ENCODE measurements around the gene CAST.
"Not testable (repeated sequence)": the region's sequence is repeated elsewhere in the genome, so short reads cannot be mapped to it uniquely, and the experiment has no call there.

Gene CAST

GRCh38 chr5:96616801-96617200 lies 45.4 kb upstream of the CAST start:
- Histone ChIP-seq H3K36me3 (ENCODE audit: control insufficient read depth, low read length) (no peaks in the 10 kb centered on the region), H3K4me3 (ENCODE audit: low read length) (no peak overlapping the region), H3K4me2 (ENCODE audit: low read length) (no peak overlapping the region), H3K4me1 (ENCODE audit: control insufficient read depth, low read length) (peaks cover 3% of the 10 kb centered on the region; the same call in 1 of the 2 replicates), H3K27ac (ENCODE audit: low read depth, low read length) (no peak overlapping the region), H4K20me1 (ENCODE audit: control insufficient read depth, insufficient read depth, low read depth, low read length) (no peaks in the 10 kb centered on the region), H3K79me2 (ENCODE audit: control insufficient read depth, low read length) (no peaks in the 10 kb centered on the region), H3K27me3 (ENCODE audit: control insufficient read depth, low read length) (peaks cover 18% of the 10 kb centered on the region), H3K9me3 (ENCODE audit: control insufficient read depth, insufficient read depth, low read length) (no peaks in the 10 kb centered on the region), H3K9me2 (replicated peaks; ENCODE audit: control insufficient read depth, low read length) (no peaks in the 10 kb centered on the region), H3F3A (ENCODE audit: control insufficient read depth, insufficient read depth) (no peaks in the 10 kb centered on the region)
- TF ChIP-seq CTCF (IDR thresholded peaks at IDR 0.05; ENCODE audit: low read depth, low read length, poor library complexity, severe bottlenecking) (no peak), EZH2phosphoT487 (IDR thresholded peaks at IDR 0.05; ENCODE audit: borderline replicate concordance, low read length) (no peak)

- not testable (repeated sequence) for H3K36me3 ChIP-seq (ENCODE audit: control insufficient read depth, low read length); H3F3A ChIP-seq (ENCODE audit: control insufficient read depth, insufficient read depth); H3K79me2 ChIP-seq (ENCODE audit: control insufficient read depth, low read length); H3K4me1 ChIP-seq (ENCODE audit: control insufficient read depth, low read length); H3K27me3 ChIP-seq (ENCODE audit: control insufficient read depth, low read length); H3K27ac ChIP-seq (ENCODE audit: low read depth, low read length); H3K4me2 ChIP-seq (ENCODE audit: low read length); H3K4me3 ChIP-seq (ENCODE audit: low read length); H3K9me2 ChIP-seq (replicated peaks; ENCODE audit: control insufficient read depth, low read length); H3K9me3 ChIP-seq (ENCODE audit: control insufficient read depth, insufficient read depth, low read length); H4K20me1 ChIP-seq (ENCODE audit: control insufficient read depth, insufficient read depth, low read depth, low read length)
These were observed 43.7 kb upstream of the CAST start for GRCh38 chr5:96618311-96619016.

- no peak for TF ChIP-seq EZH2phosphoT487 (IDR thresholded peaks at IDR 0.05; ENCODE audit: borderline replicate concordance, low read length)
- TF ChIP-seq CTCF (IDR thresholded peaks at IDR 0.05; ENCODE audit: low read depth, low read length, poor library complexity, severe bottlenecking): no peak
- Histone ChIP-seq H3F3A (ENCODE audit: control insufficient read depth, insufficient read depth) (no peaks in the 10 kb centered on the region), H3K27ac (ENCODE audit: low read depth, low read length) (no peak overlapping the region), H3K4me1 (ENCODE audit: control insufficient read depth, low read length) (no peaks in the 10 kb centered on the region), H3K27me3 (ENCODE audit: control insufficient read depth, low read length) (peaks cover 3% of the 10 kb centered on the region; the same call in 1 of the 2 replicates), H3K4me3 (ENCODE audit: low read length) (no peak overlapping the region), H3K79me2 (ENCODE audit: control insufficient read depth, low read length) (no peaks in the 10 kb centered on the region), H4K20me1 (ENCODE audit: control insufficient read depth, insufficient read depth, low read depth, low read length) (no peaks in the 10 kb centered on the region), H3K9me3 (ENCODE audit: control insufficient read depth, insufficient read depth, low read length) (no peaks in the 10 kb centered on the region), H3K9me2 (replicated peaks; ENCODE audit: control insufficient read depth, low read length) (no peaks in the 10 kb centered on the region), H3K4me2 (ENCODE audit: low read length) (no peak overlapping the region), H3K36me3 (ENCODE audit: control insufficient read depth, low read length) (no peaks in the 10 kb centered on the region)
These were observed 42.2 kb upstream of the CAST start for GRCh38 chr5:96619946-96620345.

- H3K36me3 ChIP-seq (ENCODE audit: control insufficient read depth, low read length): no peaks in the 10 kb centered on the region
- TF ChIP-seq CTCF (IDR thresholded peaks at IDR 0.05; ENCODE audit: low read depth, low read length, poor library complexity, severe bottlenecking): no peak
These were observed 37.6 kb upstream of the CAST start for GRCh38 chr5:96624596-96624995.

More at GRCh38 chr5:96624596-96624995, 37.6 kb upstream of the CAST start:
- Histone ChIP-seq H3K9me3 (ENCODE audit: control insufficient read depth, insufficient read depth, low read length) (no peaks in the 10 kb centered on the region), H3K27ac (ENCODE audit: low read depth, low read length) (no peak overlapping the region), H4K20me1 (ENCODE audit: control insufficient read depth, insufficient read depth, low read depth, low read length) (no peaks in the 10 kb centered on the region), H3F3A (ENCODE audit: control insufficient read depth, insufficient read depth) (no peaks in the 10 kb centered on the region), H3K4me3 (ENCODE audit: low read length) (no peak overlapping the region), H3K4me1 (ENCODE audit: control insufficient read depth, low read length) (no peaks in the 10 kb centered on the region), H3K27me3 (ENCODE audit: control insufficient read depth, low read length) (peaks cover 3% of the 10 kb centered on the region; the same call in 1 of the 2 replicates), H3K9me2 (replicated peaks; ENCODE audit: control insufficient read depth, low read length) (no peaks in the 10 kb centered on the region), H3K79me2 (ENCODE audit: control insufficient read depth, low read length) (no peaks in the 10 kb centered on the region), H3K4me2 (ENCODE audit: low read length) (no peak overlapping the region)
